ENCODE results near the gene CPNE4. TPM values are rescaled to one million over a fixed set of nuclear protein-coding genes. Genes with fewer than 3 reads are reported as not detected.

CPNE4 gene
- total and polyA plus RNA-seq, 10 donors, result 0.03 to 3.1 (median 0.91) TPM; not detected in 2

DNA sequence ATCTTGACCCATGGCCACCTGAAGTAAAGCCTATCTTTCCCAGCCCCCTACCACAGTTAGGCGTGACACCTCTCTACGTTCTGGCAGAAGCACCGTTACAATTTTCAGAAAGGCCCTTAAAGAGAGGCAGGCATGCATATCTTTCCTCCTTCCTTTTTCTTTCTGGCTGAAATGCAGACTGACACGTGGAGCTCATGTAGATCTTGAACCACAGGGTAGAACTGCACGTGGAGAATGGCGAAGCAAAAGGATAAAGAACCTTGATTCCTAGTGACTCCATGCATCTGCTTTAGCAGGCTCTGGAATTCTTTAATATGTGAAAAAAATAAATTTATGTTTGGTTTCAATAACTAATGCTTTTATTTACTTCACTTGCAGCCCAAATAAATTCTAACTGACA, 166.6 kb downstream of the CPNE4 start:
- H3K9me3 ChIP-seq, result no peaks in the 10 kb centered on the region

DNA sequence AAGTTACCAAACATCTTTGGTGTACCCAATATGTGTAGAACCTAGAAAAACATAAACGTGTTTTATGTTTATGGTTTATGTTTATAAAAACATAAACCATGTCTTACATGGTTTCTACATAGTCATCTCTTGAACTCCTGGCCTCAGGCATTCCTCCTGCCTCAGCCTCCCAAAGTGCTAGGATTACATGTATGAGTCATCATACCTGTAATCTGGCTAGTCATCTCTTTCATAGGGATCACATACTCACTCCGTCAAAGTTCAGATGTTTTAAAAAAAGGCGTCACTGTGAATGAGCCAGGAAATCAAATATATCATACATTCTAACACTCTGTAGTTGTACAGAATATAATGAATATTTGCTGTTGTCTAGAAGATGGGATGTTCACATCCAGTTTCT, 178.6 kb downstream of the CPNE4 start:
- Histone ChIP-seq H3K4me3 (no peak overlapping the region), H3K9me3 (no peaks in the 10 kb centered on the region), H3K27ac (no peak overlapping the region), H3K27me3 (replicated peaks in 1 of 7) (no peaks in the 10 kb centered on the region), H3K4me1 (no peaks in the 10 kb centered on the region), H3K36me3 (no peaks in the 10 kb centered on the region)
- TF ChIP-seq, protein P1, sequence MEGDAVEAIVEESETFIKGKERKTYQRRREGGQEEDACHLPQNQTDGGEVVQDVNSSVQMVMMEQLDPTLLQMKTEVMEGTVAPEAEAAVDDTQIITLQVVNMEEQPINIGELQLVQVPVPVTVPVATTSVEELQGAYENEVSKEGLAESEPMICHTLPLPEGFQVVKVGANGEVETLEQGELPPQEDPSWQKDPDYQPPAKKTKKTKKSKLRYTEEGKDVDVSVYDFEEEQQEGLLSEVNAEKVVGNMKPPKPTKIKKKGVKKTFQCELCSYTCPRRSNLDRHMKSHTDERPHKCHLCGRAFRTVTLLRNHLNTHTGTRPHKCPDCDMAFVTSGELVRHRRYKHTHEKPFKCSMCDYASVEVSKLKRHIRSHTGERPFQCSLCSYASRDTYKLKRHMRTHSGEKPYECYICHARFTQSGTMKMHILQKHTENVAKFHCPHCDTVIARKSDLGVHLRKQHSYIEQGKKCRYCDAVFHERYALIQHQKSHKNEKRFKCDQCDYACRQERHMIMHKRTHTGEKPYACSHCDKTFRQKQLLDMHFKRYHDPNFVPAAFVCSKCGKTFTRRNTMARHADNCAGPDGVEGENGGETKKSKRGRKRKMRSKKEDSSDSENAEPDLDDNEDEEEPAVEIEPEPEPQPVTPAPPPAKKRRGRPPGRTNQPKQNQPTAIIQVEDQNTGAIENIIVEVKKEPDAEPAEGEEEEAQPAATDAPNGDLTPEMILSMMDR (IDR thresholded peaks at IDR 0.05 in 8 of 11, conservative IDR thresholded peaks at IDR 0.05 in 3 of 11), result no peak
- TF ChIP-seq POLR2AphosphoS5 (IDR thresholded peaks at IDR 0.05), result no peak
- TF ChIP-seq POLR2A (IDR thresholded peaks at IDR 0.05), result no peak
- DNase-seq, result no peak
- intact Hi-C loops (cut with DNase I; ENCODE audit: low total_unique reads), result no loop called here
- 88 to 91% (median 88%) methylated on average over 3 of the region's 3 CpGs for WGBS, 5 donors

More for the DNA sequence above, 166.6 kb downstream of the CPNE4 start:
- no peaks in the 10 kb centered on the region for H3K36me3 ChIP-seq
- H3K27ac ChIP-seq, result no peak overlapping the region
- no peak for TF ChIP-seq POLR2AphosphoS5 (IDR thresholded peaks at IDR 0.05)
- WGBS, 5 donors, result 66 to 76% (median 72%) methylated on average over 6 of the region's 6 CpGs
- no peak overlapping the region for H3K4me3 ChIP-seq
- H3K4me1 ChIP-seq, result no peaks in the 10 kb centered on the region
- H3K27me3 ChIP-seq (replicated peaks in 1 of 7), result no peaks in the 10 kb centered on the region
- DNase-seq, result no peak
- intact Hi-C loops (cut with DNase I; ENCODE audit: low total_unique reads), result no loop called here

DNA sequence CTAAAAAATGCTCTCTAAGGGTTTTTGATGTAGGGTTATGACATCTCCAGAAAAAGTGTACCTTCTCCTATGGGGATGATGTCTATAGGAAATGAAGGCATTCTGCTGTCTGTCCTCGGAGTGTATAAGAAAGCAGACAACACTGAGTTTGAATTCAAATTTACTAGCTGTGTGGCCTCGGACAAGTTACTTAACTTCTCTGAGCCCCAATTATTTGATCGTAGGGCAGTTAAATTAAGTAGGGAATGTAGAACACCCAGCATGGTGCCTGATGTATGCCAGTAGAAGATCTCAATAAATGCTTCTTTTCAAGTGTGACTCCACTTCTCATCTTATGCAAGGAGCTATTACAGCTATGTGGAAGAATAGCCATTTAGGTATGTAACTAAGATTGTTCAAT, 184.6 kb downstream of the CPNE4 start:
- H3K9me3 ChIP-seq, result no peaks in the 10 kb centered on the region
- no peak for DNase-seq
- H3K27me3 ChIP-seq (replicated peaks in 1 of 7), result peaks cover 0 to 12% (median 0%) of the 10 kb centered on the region in 7 donors
- H3K36me3 ChIP-seq, result no peaks in the 10 kb centered on the region
- 89 to 93% (median 92%) methylated on average over 3 of the region's 3 CpGs for WGBS, 5 donors
- H3K27ac ChIP-seq, result no peak overlapping the region
- intact Hi-C loops (cut with DNase I; ENCODE audit: low total_unique reads), result no loop called here
- H3K4me3 ChIP-seq, result no peak overlapping the region
- peaks cover 0 to 10% (median 2%) of the 10 kb centered on the region in 6 donors for H3K4me1 ChIP-seq
- TF ChIP-seq POLR2A (IDR thresholded peaks at IDR 0.05), result no peak
- no peak for TF ChIP-seq POLR2AphosphoS5 (IDR thresholded peaks at IDR 0.05)
- TF ChIP-seq, protein P1 (IDR thresholded peaks at IDR 0.05 in 8 of 11, conservative IDR thresholded peaks at IDR 0.05 in 3 of 11), result no peak

DNA sequence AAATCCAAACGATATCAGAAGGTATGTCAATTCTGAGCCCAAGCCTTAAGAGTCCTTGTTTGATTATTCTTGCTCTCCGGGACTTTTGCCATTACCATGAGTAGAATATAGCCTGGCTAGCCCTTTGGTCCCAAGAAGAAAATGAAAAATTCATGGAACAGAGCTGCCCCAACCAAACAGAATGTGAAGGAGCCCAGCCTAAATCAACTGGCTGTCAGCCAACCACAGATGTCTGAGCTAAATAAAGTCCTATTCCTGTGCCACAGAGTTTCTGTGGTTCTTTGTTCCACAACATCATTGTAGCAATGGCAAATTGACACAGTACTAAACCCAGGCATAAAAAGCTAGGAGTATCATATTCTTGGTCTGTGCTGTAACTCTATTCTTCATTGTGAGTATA, 185.2 kb downstream of the CPNE4 start:
- peaks cover 0 to 10% (median 2%) of the 10 kb centered on the region in 6 donors for H3K4me1 ChIP-seq
- H3K4me3 ChIP-seq, result no peak overlapping the region
- intact Hi-C loops (cut with DNase I; ENCODE audit: low total_unique reads), result no loop called here
- no peak for DNase-seq
- TF ChIP-seq POLR2A (IDR thresholded peaks at IDR 0.05), result no peak
- TF ChIP-seq POLR2AphosphoS5 (IDR thresholded peaks at IDR 0.05), result no peak
- TF ChIP-seq, protein P1 (IDR thresholded peaks at IDR 0.05 in 8 of 11, conservative IDR thresholded peaks at IDR 0.05 in 3 of 11), result no peak
- no peaks in the 10 kb centered on the region for H3K9me3 ChIP-seq
- 90 to 98% (median 92%) methylated on average over 2 of the region's 2 CpGs for WGBS, 5 donors
- H3K36me3 ChIP-seq, result no peaks in the 10 kb centered on the region
- no peak overlapping the region for H3K27ac ChIP-seq
- peaks cover 0 to 12% (median 0%) of the 10 kb centered on the region in 7 donors for H3K27me3 ChIP-seq (replicated peaks in 1 of 7)
